PC-3 (cell line): ENCODE measurements around the gene RETREG2.

Source experiments
- EZH2 ChIP-seq: fragments of 300-600 bp; sonication (generic); IDR thresholded peaks from one replicate; pipeline ENCODE4 v1.6.1; 2017; ENCODE audit warnings: antibody characterized with exemption, mild to moderate bottlenecking, low read length; ENCODE audit not compliant: unreplicated experiment
- EZH2phosphoT487 ChIP-seq: fragments of 300-600 bp; sonication (generic); IDR thresholded peaks from 2 replicates; pipeline ENCODE4 v1.6.1; 2018; ENCODE audit warnings: mild to moderate bottlenecking, antibody characterized with exemption, low read length, borderline replicate concordance

- TF ChIP-seq EZH2 (no peak), EZH2phosphoT487 (no peak)
These were observed 501 bp downstream of the RETREG2 start for GRCh38 chr2:219178377-219179175.
